Thoracic aorta endothelial cell (primary cell): ENCODE results near the gene MT1B. TPM values are rescaled to one million over a fixed set of nuclear protein-coding genes. Genes with fewer than 3 reads are reported as not detected.

ENCODE experiments used
- total RNA-seq: library from RNA; depleted of rRNA; stranded (reverse); fragments of >200 nt; gene quantifications from 2 replicates; pipeline ENCODE4 v1.2.3, GENCODE V29; 2012

The MT1B gene
- total RNA-seq, result not detected in 2 replicates

GRCh38 chr16:56651586-56651985 is at the start of gene MT1B:
MT1B (plus strand) TSS chr16:56651886; CDS start chr16:56651954, 68 bp downstream.

GRCh38 chr16:56608043-56608875 is 43.4 kb upstream of the MT1B start, which contains the start of gene MT2A:
MT2A (plus strand) TSS chr16:56608584; CDS start chr16:56608656, 72 bp downstream.

GRCh38 chr16:56625140-56625942 is 26.3 kb upstream of the MT1B start, which contains the start of gene MT1E:
MT1E (plus strand) TSS chr16:56625781; CDS start chr16:56625852, 71 bp downstream.

GRCh38 chr16:56632156-56632847 is 19.4 kb upstream of the MT1B start, which contains the start of gene MT1M:
MT1M (plus strand) TSS chr16:56632659; CDS start chr16:56632732, 73 bp downstream.

GRCh38 chr16:56637814-56638750 is 13.6 kb upstream of the MT1B start, which contains the start of gene MT1A:
MT1A (plus strand) TSS chr16:56638666; CDS start chr16:56638739, 73 bp downstream.

GRCh38 chr16:56657555-56658326 is 6.1 kb downstream of the MT1B start, which contains the start of gene MT1F:
MT1F (plus strand) TSS chr16:56657959; CDS start chr16:56658059, 100 bp downstream.

GRCh38 chr16:56667581-56668571 is 16.2 kb downstream of the MT1B start, which contains the start of gene MT1G:
MT1G (minus strand) TSS chr16:56668065; CDS start chr16:56667993, 72 bp downstream.

GRCh38 chr16:56669005-56669839 is 17.5 kb downstream of the MT1B start, which contains the start of gene MT1H:
MT1H (plus strand) TSS chr16:56669814; CDS start chr16:56669885, 71 bp downstream.

GRCh38 chr16:56681939-56682702 is 30.4 kb downstream of the MT1B start, which contains the start of gene MT1X:
MT1X (plus strand) TSS chr16:56682470; CDS start chr16:56682541, 71 bp downstream.

Other genes starting within 250 kb of the MT1B start
- gene AMFR, start 226.3 kb upstream of the MT1B start, total RNA-seq, result 152 and 165 TPM in 2 replicates
- gene NUDT21, start 200.6 kb upstream of the MT1B start, total RNA-seq, result 160 and 190 TPM in 2 replicates
- 115 and 135 TPM in 2 replicates for gene OGFOD1, start 200.3 kb upstream of the MT1B start, total RNA-seq
- gene BBS2, start 131.9 kb upstream of the MT1B start, total RNA-seq, result 37.3 and 43.9 TPM in 2 replicates
- not detected in 2 replicates for gene MT4, start 86.8 kb upstream of the MT1B start, total RNA-seq
- gene MT3, start 62.4 kb upstream of the MT1B start, total RNA-seq, result not detected in 2 replicates
- 266 and 320 TPM in 2 replicates for gene MT2A, start 43.3 kb upstream of the MT1B start, total RNA-seq
- gene MT1E, start 26.1 kb upstream of the MT1B start, total RNA-seq, result 139 and 259 TPM in 2 replicates
- 2.4 and 2.5 TPM in 2 replicates for gene MT1M, start 19.2 kb upstream of the MT1B start, total RNA-seq
- gene MT1A, start 13.2 kb upstream of the MT1B start, total RNA-seq, result 3.2 and 5.6 TPM in 2 replicates
- 0.36 and 0.53 TPM in 2 replicates for gene MT1F, start 6.1 kb downstream of the MT1B start, total RNA-seq
- gene MT1G, start 16.2 kb downstream of the MT1B start, total RNA-seq, result not detected in 2 replicates
- not detected in 2 replicates for gene MT1H, start 17.9 kb downstream of the MT1B start, total RNA-seq
- gene MT1X, start 30.6 kb downstream of the MT1B start, total RNA-seq, result 48.5 and 48.7 TPM in 2 replicates
- gene NUP93, start 78.2 kb downstream of the MT1B start, total RNA-seq, result 98.4 and 103 TPM in 2 replicates
- not detected in 2 replicates for gene SLC12A3, start 213.3 kb downstream of the MT1B start, total RNA-seq